HG03565 (cell line): ENCODE results near the gene SCGB3A1.

ENCODE experiments used
- ATAC-seq: cut with Tn5 transposase; IDR thresholded peaks from one replicate; pipeline ENCODE4 v1.9.1; 2021; ENCODE audit warnings: mild to moderate bottlenecking, moderate library complexity; ENCODE audit not compliant: unreplicated experiment

Gene SCGB3A1

GRCh38 chr5:180590543-180591310 is 572 bp downstream of the SCGB3A1 start:
- ATAC-seq: no peak

GRCh38 chr5:180589771-180590542 is 1.3 kb downstream of the SCGB3A1 start:
- ATAC-seq: no peak

GRCh38 chr5:180586870-180587269 is 4.4 kb downstream of the SCGB3A1 start:
- ATAC-seq: no peak

- ATAC-seq: no peak
Measured at GRCh38 chr5:180586204-180586603, 5.1 kb downstream of the SCGB3A1 start.

GRCh38 chr5:180583738-180584137 is 7.6 kb downstream of the SCGB3A1 start:
- no peak for ATAC-seq

- no peak for ATAC-seq
Measured at GRCh38 chr5:180580681-180581080, 10.6 kb downstream of the SCGB3A1 start.

- ATAC-seq: no peak
Measured at GRCh38 chr5:180575571-180575970, 15.7 kb downstream of the SCGB3A1 start.

GRCh38 chr5:180568914-180569313 is 22.4 kb downstream of the SCGB3A1 start:
- ATAC-seq: no peak

- no peak for ATAC-seq
Measured at GRCh38 chr5:180563994-180564393, 27.3 kb downstream of the SCGB3A1 start.

- ATAC-seq: no peak
Measured at GRCh38 chr5:180558232-180558631, 33.1 kb downstream of the SCGB3A1 start.

GRCh38 chr5:180557217-180557809 is 34.0 kb downstream of the SCGB3A1 start:
- ATAC-seq: no peak

GRCh38 chr5:180555168-180555921 is 36.0 kb downstream of the SCGB3A1 start:
- ATAC-seq: no peak

GRCh38 chr5:180553530-180553929 is 37.8 kb downstream of the SCGB3A1 start:
- no peak for ATAC-seq

GRCh38 chr5:180548563-180548962 is 42.7 kb downstream of the SCGB3A1 start:
- ATAC-seq: no peak

GRCh38 chr5:180545248-180545647 is 46.1 kb downstream of the SCGB3A1 start:
- no peak for ATAC-seq

- ATAC-seq: no peak
Measured at GRCh38 chr5:180541710-180542109, 49.6 kb downstream of the SCGB3A1 start.
